ENCODE results near the gene MTMR6.

GRCh38 chr13:25252752-25253151 is 34.5 kb downstream of the MTMR6 start:
- TF ChIP-seq YY1 (IDR thresholded peaks at IDR 0.05; ENCODE audit: insufficient read depth, insufficient read length) (no peak), ZNF274 (IDR thresholded peaks at IDR 0.05; ENCODE audit: low read depth, low read length) (no peak)

Data from NT2/D1 (cell line).